HG02678 (cell line): ENCODE data around the gene ABCF1.

ENCODE experiments used
- ATAC-seq: cut with Tn5 transposase; IDR thresholded peaks from one replicate; pipeline ENCODE4 v1.9.1; 2021; ENCODE audit warnings: mild to moderate bottlenecking, moderate library complexity; ENCODE audit not compliant: unreplicated experiment

The ABCF1 gene

DNA sequence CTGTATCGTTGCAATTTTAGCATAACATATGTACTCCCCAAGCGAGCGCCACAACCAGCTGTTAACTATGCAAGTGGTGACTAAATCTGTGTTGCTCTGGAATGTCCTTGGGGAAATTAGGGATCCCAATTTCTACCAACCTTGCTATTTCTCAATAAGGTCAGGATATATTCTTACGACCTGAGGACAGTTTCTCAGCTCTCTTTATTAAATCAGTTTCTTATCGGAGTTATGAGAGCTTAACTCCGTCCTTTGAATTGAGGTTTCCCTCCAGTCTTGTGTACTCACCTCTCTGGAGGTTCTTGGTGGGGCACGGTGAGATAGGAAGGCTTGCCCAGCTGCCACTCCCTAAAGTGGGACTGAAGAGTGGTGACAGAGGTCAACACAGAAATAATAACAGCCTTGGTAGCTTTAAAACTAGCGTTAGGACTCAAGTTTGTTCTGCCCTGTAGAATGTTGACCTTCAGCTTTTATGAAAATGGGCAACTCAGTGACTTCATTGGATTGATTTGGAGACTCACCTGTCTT is 47.1 kb downstream of the ABCF1 start:
- ATAC-seq, result no peak

DNA sequence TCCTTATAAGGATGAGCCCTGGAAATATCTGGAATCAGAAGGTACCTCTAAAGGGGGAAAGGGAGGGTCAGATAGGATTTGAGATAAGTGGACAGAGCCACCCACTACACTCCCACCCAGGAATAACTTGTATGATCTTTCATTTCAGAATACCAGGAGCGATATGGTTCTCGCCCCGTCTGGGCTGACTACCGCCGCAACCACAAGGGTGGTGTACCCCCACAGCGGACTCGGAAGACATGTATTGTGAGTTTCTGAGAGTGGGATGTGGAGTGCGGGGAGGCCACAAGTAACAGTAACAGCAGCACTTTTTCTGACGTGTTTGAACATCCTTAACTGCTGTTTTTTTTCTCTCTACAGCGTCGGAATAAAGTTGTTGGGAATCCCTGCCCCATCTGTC is 48.3 kb downstream of the ABCF1 start:
- no peak for ATAC-seq

GRCh38 chr6:30625511-30625910 is 54.3 kb downstream of the ABCF1 start:
- ATAC-seq, result no peak

DNA sequence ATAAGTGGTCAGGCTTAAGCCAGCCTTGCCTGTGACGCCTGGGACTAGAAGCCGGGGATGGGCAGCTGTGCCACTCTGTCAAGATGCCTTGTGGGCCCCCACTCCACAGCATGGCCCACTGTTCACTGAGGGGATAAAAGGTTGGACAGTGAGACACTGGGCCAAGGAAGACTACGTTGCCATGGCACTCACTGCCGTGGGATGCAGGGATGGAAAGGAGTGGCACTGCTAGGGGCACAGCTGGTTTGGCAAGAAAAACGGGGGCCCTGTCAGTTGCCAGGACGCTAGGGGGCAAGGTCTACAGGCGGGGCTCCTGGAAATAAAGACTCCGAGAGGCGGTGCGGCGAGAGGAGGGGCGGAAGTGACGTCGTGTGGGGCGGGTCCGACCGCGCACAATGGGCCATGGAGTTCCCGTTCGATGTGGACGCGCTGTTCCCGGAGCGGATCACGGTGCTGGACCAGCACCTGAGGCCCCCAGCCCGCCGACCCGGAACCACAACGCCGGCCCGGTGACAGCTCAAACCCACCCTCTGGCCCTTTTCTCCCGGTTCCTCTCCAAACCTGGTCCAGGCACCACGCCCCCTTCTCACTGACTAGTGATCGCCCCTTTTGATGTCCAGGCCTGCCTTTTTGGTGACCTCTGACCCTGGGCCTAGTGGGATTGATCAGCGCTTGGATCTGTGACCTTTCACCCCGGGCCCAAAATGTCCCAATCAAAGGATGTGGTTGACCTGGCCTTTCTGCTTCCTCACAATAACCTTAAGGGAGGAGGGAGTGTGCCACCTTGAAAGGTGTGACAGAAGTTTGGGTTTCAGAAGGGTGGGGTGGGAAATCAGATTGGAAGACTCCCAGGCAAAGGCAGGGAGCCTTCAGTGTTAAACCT is 55.5 kb downstream of the ABCF1 start, which contains the start of gene ATAT1:
TSS of gene ATAT1 (plus strand) at position 391 of the 883 bp plus-strand sequence.
- ATAC-seq, result peak; percentile 88

DNA sequence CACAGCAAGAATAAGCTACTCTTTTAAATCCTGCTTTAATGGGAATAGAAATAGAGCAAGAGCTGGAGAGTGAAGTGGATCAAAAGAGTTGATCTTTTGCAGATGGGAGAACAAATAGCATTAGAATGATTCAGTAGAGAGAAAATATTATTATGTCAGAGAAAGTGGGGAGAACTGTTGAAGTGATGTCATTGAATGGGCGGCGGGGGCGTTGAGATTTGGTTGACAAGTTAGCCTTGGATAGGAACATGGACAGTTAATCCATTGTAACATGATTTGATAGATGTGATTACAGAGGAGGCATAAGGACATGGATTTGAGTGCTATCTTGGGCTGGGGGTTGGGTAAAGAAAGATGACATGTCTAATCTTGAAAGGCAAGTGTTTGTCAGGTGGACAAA is 64.6 kb downstream of the ABCF1 start:
- ATAC-seq, result no peak

DNA sequence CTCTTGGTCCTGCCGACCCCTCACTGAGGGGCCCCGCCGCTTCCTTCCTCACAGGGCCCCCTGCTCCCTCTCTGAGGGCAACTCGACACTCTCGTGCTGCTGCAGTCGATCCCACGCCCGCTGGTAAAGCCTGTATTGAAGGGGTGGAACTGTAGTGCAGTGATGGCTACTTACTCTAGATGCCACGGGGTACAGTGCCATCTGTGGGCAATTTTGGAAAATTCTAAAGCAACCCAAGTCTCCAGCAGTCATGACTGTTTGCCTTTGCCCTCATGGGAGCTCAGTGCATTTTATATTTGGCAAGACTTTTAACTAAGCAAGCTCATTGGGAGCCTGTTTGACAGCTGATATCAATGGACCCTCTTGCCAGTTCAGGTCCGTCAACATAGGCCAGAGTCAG is 69.2 kb downstream of the ABCF1 start:
- no peak for ATAC-seq

DNA sequence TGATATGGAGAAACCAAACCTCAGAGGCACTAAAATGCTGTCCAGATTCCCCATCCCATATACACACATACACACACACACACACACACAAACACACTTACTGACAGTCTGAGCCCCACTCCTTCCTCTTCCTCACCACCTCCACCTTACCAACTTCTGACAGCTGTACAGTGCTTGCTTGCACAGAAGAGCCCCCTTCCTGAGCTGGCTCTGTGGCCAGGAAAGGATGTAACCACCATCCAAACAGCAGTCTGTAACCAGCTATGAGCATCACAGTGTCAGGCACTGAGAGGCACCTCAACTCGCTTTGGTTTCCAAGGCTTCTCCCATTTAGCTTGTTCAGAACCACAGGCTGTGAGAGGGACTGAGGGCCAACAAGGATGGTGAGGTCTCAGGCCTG is 69.8 kb downstream of the ABCF1 start:
- ATAC-seq, result no peak
